HCT116 (cell line): ENCODE measurements around the gene PPP2R3A.

Experiments used
- CBX3 ChIP-seq: IDR thresholded peaks from 2 replicates; pipeline ENCODE4 v1.6.1; 2012; ENCODE audit warnings: low read depth
- CTCF ChIP-seq, 3 experiments: fragments of 200-600 bp in 1 of 3; sonication (generic) in 1 of 3; IDR thresholded peaks in 2 of 3; conservative IDR thresholded peaks in 1 of 3; 2 replicates each; pipeline ENCODE4 v1.5.1; 2012 to 2017; ENCODE audit warnings: low read depth in 2 of 3, low read length in 2 of 3, antibody characterized with exemption in 1 of 3, borderline replicate concordance in 1 of 3, control low read depth in 1 of 3, mild to moderate bottlenecking in 1 of 3, mixed read lengths in 1 of 3, mixed run types in 1 of 3, moderate library complexity in 1 of 3; ENCODE audit not compliant: insufficient read depth in 1 of 3
- EZH2 ChIP-seq: fragments of 200-600 bp; sonication (generic); IDR thresholded peaks from 2 replicates; pipeline ENCODE4 v1.6.1; 2017; ENCODE audit warnings: antibody characterized with exemption, mixed run types

DNA sequence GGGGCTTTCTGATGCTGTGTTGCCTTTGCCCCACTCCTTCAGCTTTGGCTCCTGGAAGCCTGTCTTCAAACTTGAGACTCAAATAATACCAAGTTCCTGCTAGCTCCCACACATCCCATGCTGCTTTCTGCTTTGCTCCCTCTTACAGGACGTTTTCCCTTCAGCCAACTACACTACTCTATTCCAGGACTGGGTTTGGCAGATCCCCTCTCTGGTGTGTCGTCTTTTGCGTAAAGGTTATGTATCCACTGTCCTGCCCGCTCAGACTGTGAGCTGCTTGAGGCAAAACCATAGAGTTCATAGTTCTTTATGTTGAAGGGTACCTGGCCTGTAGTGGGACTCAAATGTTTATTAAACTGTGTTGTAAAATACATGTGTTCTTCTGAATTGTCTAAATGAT, 25.4 kb downstream of the PPP2R3A start:
- TF ChIP-seq CTCF (IDR thresholded peaks at IDR 0.05 in 2 of 3, conservative IDR thresholded peaks at IDR 0.05 in 1 of 3; ENCODE audit: borderline replicate concordance in 1 of 3, insufficient read depth in 1 of 3, low read depth in 2 of 3, low read length in 2 of 3) = no peak
- TF ChIP-seq EZH2 = no peak
- no peak for TF ChIP-seq CBX3
